GM18907 (cell line): Measurements from ENCODE around the gene MIA3.
"Not testable (repeated sequence)": the region's sequence is repeated elsewhere in the genome, so short reads cannot be mapped to it uniquely, and the experiment has no call there.

Experiments used
- ATAC-seq: cut with Tn5 transposase; IDR thresholded peaks from one replicate; pipeline ENCODE4 v1.9.1; 2021; ENCODE audit warnings: mild to moderate bottlenecking, moderate library complexity; ENCODE audit not compliant: unreplicated experiment

MIA3 gene

GRCh38 chr1:222656391-222657155 is 38.7 kb downstream of the MIA3 start:
- ATAC-seq, result no peak

DNA sequence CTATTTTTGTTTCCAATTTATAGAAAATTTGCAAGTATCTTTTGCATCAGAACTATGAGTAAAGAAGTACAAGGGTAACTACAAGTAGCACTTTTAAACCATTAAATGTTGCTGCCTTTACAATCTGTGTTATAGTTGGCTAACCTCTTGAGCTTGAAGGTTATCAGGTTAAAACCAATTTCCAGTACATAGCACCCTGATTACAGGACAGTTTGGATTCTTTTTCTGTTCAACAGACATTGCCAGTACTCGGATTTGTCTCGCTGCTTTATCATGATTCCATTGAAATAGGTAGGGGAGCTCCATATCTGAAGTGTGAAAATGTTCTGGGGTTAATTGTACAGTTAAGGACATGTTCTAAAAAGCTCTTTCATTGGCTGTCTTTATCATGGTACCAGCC is 40.0 kb downstream of the MIA3 start:
- no peak for ATAC-seq

DNA sequence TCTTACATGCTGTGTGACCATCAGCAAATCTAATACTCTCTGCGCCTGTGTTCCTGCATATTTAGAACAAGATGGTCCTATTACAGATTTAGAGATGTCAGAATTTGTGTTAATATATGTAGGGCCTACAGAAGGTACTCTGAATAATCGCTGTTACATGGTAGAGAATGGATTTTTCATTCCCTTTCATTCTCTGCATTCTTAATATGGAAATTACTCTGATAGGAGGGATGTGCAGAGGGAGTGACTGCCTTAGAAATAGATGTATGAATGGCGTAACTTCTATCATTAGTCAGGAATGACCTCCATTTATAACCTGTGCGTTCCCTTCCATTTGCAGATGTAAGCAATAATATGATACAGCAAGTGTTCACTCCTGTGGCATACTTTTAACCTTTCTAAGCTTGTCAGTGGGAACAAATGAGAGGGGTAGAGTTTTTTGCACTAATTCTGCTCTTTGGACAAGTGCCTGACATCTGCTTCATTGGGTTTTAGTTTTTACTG is 45.6 kb downstream of the MIA3 start:
- no peak for ATAC-seq

- no peak for ATAC-seq
Measured at GRCh38 chr1:222665964-222666363, 48.1 kb downstream of the MIA3 start.

DNA sequence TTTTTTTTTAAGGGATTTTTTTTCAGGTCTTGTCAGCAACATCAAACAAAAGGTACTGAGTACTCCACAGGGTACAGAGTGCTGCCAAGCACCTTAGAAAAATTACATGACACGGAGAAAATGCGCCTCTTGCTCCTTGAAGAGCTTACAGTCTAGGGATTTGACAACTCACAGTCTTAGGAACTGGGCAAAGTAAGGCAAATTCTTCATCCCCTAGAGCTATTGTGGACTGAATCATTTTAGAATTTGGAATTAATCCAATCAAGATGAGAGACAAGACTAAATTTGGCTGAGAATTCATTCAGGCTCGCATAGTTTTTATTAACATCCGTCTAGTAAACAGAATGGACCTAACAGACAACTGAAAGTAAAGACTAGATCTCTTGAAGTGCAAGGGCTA is 50.3 kb downstream of the MIA3 start:
- ATAC-seq, result not testable (repeated sequence)

- ATAC-seq, result not testable (repeated sequence)
Measured at GRCh38 chr1:222669107-222669506, 51.2 kb downstream of the MIA3 start.

GRCh38 chr1:222670110-222670509 is 52.2 kb downstream of the MIA3 start:
- no peak for ATAC-seq

DNA sequence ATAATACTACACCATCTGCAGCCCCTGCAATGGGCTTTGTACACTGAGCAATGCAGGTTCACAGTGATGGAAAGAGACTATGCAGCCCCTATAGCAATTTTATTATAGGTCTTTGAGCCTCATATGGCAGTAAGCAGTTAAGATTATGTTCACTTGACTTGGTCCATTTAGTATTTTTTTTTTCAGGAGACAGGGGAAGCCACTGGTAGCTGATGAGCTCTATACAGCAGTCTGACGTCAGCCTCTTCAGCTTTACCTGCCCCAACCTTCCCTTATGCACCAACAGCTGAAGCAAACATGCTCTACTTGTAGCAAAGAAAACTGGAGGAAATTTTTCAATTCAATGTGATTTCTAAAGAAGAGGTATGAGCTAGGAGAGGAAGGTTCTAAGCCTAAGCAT is 62.2 kb downstream of the MIA3 start:
- ATAC-seq, result no peak

DNA sequence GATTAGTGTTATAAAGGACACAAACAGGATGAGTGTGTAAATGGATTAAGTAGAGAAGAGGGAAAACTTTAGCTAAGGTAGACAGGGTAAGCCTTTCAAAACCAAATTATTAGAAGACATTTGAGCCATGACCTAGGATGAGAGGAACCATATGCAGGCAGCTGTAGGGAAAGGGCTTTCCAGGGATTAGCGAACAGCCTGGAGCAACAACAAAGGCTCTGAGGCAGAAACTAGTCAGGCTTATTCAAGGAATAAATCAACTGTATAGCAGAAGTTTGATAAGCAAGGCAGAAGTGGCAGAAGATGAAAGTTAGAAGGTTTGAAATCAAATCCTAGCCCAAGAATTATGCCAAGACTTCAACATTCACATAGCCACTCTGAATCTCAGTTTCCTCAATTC is 73.1 kb downstream of the MIA3 start:
- ATAC-seq, result no peak

DNA sequence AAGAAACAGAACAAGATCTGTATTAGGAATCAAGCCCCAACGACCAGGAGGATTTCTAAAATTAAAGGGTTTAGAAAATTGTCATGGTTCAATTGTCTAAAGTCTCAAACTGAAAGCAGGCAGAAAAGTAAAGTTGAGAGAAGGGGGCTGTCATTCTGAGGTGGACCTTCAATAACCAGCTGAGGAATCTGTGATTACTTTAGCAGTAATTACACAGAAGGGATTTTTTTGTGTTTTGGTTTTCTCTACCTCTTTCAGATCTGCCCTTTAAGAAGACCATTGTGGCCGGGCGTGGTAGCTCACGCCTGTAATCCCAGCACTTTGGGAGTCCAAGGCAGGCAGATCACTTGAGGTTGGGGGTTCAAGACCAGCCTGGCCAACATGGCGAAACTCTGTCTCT is 77.0 kb downstream of the MIA3 start:
- ATAC-seq, result no peak

DNA sequence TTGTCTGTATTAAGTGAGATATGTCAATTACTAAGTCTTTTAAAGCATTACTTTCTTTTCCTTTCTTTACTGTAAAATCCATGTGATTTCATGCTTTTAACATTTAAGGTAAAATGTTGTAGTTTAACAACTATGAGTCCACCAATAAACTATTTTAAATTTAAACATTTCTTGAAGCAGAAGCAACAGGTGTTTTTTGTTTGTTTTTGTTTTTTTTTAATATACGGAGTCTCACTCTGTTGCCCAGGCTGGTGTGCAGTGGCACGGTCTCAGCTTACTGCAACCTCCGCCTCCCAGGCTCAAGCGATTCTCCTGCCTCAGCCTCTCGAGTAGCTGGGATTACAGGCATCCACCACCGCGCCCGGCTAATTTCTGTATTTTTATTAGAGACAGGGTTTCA is 78.8 kb downstream of the MIA3 start:
- ATAC-seq, result no peak

- no peak for ATAC-seq
Measured at GRCh38 chr1:222697203-222697602, 79.3 kb downstream of the MIA3 start.

DNA sequence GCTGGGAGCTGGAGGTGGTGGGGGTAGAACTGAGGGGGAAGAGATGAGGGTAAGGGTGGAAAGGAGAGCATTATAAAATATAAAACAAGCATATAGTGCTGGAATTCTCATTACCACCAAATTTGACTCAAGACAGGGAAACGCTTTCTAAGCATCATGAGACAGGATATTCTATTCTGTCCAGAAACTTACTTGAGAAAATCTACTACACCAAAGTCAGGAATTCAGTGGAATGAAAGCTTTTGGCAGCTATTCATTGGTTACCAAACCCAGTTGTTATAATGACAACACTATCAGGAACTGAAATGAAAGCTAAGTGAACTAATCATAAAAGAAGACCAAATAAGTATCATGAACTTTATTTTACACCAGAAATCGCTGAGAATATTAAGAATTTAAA is 79.9 kb downstream of the MIA3 start:
- no peak for ATAC-seq

- no peak for ATAC-seq
Measured at GRCh38 chr1:222702210-222702609, 84.3 kb downstream of the MIA3 start.

DNA sequence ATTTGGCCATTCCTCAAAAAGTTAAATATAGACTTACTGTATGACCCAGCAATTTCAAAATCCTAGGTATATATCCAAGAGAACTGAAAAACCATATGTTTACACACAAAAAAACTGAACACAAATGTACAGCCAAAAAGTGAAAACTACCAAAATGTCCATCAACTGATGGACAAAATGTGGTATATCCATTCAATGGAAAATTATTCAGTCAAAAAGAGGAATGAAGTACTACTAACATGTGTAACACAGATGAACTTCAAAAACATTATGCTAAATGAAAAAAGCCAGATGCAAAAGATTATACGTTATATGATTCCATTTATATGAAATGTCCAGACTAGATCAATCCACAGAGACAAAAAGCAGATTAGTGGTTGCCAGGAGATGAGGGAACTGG is 86.4 kb downstream of the MIA3 start:
- no peak for ATAC-seq

GRCh38 chr1:222706815-222707214 is 88.9 kb downstream of the MIA3 start:
- no peak for ATAC-seq

DNA sequence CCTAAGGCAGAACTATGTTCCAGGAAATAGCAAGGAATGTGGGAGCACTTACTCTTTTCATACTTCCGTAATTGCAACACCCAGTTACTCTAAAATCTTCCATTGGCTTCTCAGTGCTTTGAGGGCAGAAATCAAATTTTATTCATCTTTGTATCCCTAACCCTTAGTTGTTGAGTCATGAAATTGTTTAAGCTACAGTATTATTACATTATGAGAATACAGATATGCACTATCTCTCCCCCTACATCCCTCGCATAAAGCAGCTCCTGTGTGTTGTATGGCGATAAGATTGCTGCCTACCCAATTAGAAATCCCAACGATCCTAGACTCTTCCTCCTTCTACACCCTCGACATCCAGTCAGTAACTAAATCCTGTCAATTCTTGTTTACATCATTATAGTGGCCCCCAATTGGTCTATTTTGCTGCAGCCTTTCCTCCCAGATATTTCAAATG is 91.8 kb downstream of the MIA3 start:
- no peak for ATAC-seq

GRCh38 chr1:222711319-222712252 is 93.7 kb downstream of the MIA3 start:
- ATAC-seq, result peak; percentile 38

DNA sequence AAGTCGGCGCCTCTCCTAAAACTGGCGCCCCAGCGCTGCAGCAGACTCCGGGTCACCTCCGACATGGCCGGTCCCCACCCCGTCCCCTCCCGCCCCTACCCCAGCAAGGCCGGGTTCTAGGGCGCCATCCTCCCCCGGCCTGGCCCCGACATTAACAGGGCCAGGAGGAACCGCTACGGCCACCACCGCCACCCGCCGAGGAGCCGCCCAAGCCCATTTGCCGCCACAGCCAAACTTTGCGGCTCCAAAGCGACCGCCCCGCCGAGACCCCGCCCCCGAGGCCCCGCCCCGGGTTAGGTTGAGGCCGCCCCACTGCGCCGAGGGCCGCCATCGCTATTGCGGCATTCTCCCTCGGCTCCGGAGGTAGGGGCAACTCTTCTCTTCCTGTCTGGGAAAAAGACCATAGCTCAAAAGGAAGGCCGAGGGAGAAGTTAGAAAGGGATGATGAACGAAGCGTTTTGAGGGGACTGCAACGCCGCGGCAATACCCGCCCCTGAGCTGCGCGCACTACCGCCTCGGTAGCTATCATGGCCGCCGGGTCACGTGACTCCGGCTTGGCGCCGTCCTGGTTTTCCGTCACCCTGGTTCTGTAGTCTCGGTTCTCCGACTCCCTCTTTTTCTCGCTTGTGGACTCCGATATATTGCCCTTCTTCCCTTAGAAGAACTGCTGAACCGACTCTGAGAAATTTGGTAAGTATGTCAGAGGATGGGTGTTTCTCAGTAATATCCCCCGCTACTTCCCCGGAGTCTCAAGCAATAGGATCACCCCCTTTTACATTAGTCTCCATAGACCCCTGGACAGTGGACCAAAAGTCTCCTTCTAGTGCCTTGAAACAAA is 94.6 kb downstream of the MIA3 start, which contains the start of the genes AIDA and BROX:
Gene AIDA (minus strand): TSS at position 239 of the 838 bp plus-strand sequence. CDS start 174 bp downstream, at position 65.
Gene BROX (plus strand): TSS at position 312 of the 838 bp plus-strand sequence. CDS start 3,136 bp downstream, outside the sequence.
- peak; percentile 82 for ATAC-seq
